HG03039 (cell line): ENCODE measurements around the gene PTPRG.
"Not testable (repeated sequence)": the region's sequence is repeated elsewhere in the genome, so short reads cannot be mapped to it uniquely, and the experiment has no call there.

Experiments
- ATAC-seq: cut with Tn5 transposase; IDR thresholded peaks from one replicate; pipeline ENCODE4 v1.9.1; 2021; ENCODE audit warnings: mild to moderate bottlenecking, moderate library complexity; ENCODE audit not compliant: unreplicated experiment

PTPRG gene

DNA sequence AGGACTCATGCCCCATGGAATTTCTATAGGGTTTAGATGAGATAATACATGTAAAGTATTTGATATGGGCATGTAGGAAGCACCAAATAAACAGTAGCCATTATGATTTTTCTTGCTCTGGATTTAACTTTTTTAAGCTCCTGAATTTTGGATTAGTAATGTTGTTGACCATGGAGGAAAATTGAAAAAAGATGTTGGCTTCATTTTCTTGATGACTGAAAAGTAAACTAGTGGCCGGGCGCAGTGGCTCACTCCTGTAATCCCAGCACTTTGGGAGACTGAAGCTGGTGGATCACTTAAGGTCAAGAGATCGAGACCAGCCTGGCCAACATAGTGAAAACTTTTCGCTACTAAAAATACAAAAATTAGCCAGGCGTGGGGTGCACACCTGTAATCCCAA lies 120.3 kb downstream of the PTPRG start:
- no peak for ATAC-seq

- ATAC-seq: no peak
These were observed 121.5 kb downstream of the PTPRG start for GRCh38 chr3:61682671-61683548.

DNA sequence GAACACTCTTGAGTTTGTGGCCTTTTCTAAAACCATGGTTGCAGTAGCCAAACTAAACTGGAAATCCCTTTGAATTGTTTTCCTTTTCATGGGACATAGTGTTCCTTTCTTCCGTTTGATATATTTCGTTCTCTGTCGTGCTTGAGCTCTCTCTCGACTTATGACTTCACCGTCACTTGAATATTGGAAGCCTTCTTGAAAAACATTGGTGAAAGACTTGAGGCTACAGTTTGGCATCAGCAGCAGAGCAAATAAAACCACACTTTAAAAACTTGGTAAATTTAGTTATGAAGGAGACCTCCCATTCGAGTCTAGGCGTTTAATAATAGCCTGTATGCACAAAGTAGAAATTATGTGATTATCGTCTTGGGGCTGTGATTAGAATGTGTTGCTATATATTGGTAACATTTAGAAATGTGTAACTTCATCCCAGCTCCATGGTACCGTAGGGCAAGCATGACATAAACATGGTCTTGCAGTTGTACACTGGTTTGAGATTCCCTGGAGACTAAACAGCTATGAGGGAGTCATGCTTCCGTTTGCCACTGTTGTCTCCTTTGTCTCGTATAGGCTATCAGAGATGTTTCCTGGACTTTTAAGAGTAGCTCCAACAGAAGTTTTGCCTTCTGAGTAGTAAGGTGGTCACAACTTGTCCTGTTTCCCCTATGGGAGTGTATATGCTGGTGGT lies 122.3 kb downstream of the PTPRG start:
- no peak for ATAC-seq

DNA sequence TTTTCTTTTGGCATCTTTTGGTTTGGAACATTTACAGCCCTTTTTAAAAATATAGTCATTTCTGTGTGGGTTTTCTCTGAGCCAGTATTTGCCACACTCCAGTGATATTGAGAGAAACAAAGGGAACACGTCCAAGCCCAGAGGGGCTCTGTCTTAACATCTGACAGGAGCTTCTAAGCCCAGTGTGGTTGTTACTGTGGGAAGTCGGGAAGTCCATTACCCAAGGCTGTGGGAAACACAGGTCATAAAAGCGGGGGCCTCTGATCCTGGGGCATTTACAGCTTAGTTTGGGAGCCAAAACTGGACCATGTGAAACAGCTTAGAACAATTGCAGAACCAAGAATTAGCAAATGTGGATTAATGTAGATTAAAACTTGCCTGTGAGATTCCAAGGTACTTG lies 123.0 kb downstream of the PTPRG start:
- no peak for ATAC-seq

- no peak for ATAC-seq
These were observed 124.4 kb downstream of the PTPRG start for GRCh38 chr3:61685755-61686154.

GRCh38 chr3:61686228-61686648 lies 124.9 kb downstream of the PTPRG start:
- no peak for ATAC-seq

- no peak for ATAC-seq
These were observed 125.8 kb downstream of the PTPRG start for GRCh38 chr3:61687206-61687605.

DNA sequence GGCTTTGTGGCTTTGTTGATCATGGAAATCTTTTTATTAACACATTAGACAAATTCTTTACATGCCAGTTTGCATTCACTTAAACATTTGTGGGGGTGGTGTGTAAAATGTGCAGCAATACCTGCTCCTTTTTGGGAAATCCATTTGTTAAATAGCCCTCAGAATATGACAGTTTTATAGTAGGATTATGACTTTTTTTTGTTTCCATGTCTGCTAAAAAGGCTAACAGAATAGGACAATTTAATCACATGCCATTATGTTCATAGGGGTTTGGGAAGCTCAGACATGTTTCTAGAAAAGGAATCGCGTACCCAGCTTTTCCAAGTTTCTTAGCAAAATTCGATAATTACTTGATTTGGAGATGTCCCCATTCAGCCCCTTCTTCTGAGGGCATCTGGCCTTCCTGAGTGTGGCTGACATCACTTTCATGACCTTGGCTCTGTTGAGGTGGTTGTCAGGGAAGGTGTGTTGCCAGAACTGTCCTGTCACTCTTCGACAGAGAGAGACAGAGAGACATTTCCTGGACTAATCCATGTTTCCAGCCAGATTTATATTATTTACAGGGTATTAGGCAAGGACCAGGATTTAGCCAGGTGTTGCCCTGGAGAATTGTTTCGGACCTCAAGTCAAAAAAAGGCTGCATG lies 126.4 kb downstream of the PTPRG start:
- no peak for ATAC-seq

- no peak for ATAC-seq
These were observed 127.1 kb downstream of the PTPRG start for GRCh38 chr3:61688307-61688984.

GRCh38 chr3:61690016-61690415 lies 128.6 kb downstream of the PTPRG start:
- ATAC-seq: no peak

DNA sequence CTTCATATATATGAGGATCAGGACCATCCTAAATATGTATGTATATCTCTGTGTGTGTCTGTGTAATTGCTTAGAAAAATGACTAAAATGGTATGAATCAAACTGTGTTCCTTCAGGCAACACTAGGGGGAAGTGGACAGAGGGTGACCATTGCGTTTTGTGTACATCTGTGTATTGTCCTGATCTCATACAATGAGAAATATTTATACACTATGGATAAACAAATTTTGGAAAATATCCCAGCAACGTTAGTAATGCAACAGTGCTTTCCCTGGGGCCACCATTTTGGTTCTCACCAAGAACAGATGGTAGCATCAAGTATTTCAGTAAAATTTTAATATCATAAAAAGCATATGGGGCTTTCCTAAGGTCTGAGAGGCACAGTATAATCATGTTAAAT lies 130.1 kb downstream of the PTPRG start:
- ATAC-seq: no peak

DNA sequence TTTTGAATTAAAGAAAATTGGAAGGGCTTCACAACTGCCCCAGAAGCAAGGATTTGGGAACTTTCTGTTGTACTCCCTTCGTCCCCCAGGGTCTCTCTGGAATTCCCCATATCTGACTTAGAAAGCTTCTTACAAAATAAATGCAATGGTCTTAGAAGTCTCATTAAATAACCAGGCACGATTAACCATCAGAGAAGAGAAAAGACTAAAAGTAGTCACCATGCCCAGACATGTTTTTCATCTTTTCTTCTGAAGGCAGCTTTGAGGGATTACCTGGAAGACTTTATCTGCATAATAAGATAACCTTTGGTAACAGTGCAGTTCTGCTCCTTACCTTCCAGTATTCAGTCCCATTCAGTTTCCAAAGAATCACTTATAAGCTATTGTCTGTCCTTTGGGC lies 135.9 kb downstream of the PTPRG start:
- no peak for ATAC-seq

GRCh38 chr3:61698278-61699072 lies 137.1 kb downstream of the PTPRG start:
- ATAC-seq: not testable (repeated sequence)

- no peak for ATAC-seq
These were observed 138.3 kb downstream of the PTPRG start for GRCh38 chr3:61699622-61700021.

- ATAC-seq: no peak
These were observed 139.6 kb downstream of the PTPRG start for GRCh38 chr3:61701011-61701410.

- ATAC-seq: no peak
These were observed 141.1 kb downstream of the PTPRG start for GRCh38 chr3:61702453-61702852.

- ATAC-seq: no peak
These were observed 143.4 kb downstream of the PTPRG start for GRCh38 chr3:61704807-61705206.

- no peak for ATAC-seq
These were observed 146.1 kb downstream of the PTPRG start for GRCh38 chr3:61707492-61707891.

GRCh38 chr3:61710920-61711319 lies 149.5 kb downstream of the PTPRG start:
- ATAC-seq: not testable (repeated sequence)

GRCh38 chr3:61714225-61714624 lies 152.9 kb downstream of the PTPRG start:
- ATAC-seq: no peak
